NCI-H1930 (cell line): ENCODE results near the gene RIMBP3B.
"Not testable (repeated sequence)": the region's sequence is repeated elsewhere in the genome, so short reads cannot be mapped to it uniquely, and the experiment has no call there.

Experiments
- DNase-seq, 2 experiments: peaks; one replicate each; lab custom pipeline; 2025; lab: John Stamatoyannopoulos, UW

Gene RIMBP3B

DNA sequence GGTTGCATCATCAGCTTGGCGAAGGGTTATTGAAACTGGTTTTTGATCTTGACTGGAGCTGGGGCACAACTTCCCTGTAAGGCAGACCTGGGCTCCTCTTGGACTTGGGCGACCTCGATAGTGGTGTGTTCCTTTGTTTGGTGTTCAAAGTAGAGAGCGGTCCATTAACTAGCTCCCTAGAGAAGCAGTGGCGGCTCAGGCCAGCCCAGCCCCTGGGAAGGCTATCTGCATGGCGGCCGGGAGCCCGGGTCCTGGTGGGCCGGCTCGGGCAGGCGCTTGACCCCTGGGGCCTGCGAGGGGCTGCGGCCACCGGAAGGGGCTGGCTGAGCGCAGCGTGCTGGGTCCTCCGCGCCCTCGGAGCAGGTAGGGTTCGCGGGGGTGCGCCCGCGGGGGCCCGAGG, 32.8 kb downstream of the RIMBP3B start:
- not testable (repeated sequence) for DNase-seq

DNA sequence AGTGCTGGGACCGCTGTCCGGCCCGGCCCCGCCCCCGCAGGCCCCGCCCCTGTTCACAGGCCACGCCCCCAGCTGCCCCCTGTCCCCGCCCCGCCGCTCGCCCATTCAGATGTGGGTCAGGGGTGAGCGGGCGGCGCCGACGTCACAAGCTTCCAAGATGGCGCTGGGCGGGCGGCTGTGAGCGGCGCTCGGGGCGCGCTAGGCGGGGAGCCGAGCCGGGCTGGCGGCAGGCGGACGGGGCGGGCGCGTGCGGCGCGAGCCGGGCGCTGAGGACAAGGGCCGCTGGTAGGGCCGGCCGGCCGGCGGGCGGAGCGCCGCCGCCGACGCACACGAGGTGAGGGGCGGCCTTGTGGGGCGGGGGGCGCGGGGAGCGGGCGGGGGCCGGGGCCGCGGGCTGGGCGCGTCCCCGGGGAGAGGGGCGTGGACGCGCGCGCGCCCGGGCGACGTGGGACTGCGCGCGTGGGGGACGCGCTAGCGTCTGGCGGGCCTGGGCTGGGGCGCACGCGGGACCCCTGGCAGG, 33.7 kb downstream of the RIMBP3B start, which contains the start of gene HIC2:
HIC2 (plus strand) TSS at position 145 of the 520 bp plus-strand sequence. CDS start 25,461 bp downstream, outside the sequence.
- DNase-seq, result not testable (repeated sequence)

DNA sequence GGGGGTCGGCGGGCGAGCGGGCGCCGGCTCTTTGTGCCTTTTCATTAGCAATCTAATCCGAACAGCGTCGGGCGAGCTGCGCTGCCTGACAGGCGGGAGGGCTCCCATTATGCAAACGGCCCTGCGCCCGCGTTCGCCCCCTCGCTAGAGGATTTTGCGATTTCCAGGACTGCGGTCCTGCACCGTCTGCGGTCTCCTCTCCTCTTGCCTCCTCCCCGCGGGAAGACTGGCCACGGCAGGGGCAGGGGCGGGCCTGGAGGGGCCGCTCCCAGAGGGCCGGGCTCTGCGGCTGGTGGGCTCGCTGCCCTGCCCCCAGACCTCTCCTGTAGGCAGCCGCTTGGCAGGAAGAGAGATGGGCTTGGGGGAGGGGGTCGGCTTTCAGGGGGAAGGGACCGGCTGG, 34.3 kb downstream of the RIMBP3B start:
- not testable (repeated sequence) for DNase-seq

DNA sequence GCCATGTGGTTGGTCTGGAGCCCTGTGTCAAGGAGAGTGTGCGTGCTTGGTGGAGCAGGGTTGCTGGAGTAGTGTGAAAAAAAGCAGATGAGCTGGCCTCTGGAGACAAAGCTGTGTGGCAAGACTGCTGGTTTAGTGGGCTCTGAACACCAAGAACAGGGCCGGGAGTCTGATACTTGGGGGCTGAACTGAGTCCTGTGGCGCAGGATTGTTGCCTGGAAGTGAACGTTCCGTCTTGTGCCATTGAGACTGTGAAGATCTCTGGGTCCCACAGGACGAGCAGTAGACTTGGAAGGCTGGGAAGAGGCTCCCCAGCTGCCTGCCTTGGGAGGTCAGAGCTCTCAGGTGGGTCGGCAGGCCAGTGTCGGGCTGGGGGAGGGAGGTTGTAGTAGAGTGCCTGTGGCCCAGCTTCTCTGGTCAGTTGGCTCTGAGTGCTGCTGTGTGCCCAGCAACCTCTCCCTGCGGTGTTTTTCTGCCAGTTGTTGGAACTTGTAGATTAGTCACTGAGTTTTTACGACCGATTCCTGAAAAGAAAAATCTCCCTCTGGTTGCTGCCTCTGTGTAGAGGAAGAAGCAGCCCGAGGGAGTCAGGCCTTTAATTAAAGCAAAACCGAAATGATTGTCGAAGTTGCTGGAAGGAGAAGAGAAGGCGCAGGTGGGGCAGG, 35.6 kb downstream of the RIMBP3B start:
- not testable (repeated sequence) for DNase-seq

DNA sequence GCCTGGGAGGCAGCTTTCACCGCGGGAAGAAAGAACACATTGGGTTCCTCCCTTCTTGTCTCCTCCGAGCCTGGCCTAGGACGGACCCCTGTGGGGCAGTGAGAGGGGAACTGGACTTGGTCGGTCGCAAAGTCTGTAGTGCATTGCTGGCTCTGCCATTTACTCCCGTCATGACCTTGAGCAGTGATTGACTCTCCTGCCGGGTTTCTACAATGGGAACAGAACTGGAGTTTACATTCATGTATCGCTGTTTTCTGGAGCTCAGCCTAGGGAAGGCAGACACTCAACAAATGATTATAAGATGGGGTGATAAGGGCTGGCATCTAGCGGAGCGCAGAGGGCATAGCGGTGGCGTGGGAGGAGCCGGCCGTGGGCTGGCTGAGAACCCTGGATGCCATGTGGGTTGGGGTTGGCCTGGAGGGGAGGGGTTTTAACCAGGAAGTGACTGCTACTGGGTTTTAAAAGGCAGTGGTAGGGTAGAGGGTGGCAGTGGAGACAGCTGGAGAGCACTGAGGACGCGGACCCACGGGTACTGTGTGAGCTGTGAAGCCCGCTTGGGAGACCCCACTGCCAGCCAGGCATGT, 36.7 kb downstream of the RIMBP3B start:
- DNase-seq, result not testable (repeated sequence)

DNA sequence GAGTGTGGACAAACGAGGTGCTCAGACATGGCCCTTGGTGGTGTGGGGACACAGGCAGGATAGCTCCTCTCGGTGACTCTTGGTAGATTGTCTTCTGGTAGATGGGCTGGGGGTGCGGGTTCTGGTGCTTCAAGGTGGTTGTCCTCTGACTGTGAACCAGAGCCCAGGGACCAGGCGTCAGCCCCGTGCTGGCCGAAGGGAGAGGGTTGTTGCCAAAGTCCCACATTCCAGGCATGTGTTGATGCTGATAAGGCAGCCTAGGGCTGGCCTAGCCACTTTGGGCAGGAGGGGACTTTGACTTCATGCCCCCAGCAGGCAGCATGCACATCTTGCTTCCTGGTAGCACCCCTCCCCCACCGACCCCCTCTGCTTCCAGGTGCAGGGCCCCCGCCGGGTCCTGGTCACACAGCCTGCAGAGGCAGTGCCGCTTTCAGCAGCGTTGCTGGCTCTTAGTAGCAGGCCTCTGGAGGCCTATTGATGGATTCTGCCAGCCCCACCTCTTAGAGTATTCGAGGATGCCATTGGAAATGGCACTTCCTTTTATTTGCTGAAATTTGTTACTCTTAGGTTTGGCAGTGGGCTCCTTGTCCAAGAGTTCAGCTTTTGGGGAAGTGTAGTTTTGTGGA, 40.6 kb downstream of the RIMBP3B start:
- DNase-seq, result not testable (repeated sequence)

DNA sequence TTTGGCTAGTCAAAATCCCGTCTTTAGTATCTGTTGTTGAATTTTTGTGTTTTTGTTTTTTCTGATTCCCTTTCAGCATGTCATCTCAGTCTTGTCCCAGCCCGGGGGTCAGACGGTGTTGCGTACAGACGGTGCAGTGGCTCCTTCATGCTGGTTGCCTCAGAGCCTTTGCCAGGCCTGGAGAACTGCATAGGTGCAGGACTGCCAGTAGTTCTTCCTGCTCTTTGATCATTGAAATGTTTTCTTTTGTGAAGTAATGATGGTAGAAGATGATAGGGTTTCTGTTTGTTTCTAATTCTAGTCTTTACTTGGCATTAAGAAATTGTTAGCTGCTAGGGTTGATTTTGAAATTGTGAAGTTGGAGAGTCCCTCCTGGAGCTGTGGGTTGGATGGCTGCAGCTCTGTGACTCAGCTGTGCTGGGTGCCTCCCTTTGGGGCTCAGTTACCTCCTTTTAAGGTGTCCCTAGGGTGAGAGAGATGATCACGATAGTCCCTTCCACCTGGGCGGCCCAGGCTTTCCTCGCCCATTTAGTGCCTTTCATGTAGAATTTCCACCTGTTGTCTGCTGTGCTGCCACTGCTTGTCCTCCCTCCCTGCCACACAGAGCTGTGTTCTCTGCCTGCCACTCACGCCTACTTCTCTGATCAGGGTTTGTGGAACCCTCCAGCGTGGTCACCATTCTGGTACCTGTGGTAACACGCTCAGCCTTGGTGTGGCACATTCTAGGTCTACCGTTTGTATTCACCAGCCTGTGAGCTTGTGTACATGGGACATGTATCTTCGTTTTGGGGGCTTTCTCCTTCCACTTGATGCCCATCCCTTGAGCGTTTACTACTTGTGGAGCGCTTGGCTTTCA, 51.1 kb downstream of the RIMBP3B start:
- DNase-seq, result not testable (repeated sequence)

DNA sequence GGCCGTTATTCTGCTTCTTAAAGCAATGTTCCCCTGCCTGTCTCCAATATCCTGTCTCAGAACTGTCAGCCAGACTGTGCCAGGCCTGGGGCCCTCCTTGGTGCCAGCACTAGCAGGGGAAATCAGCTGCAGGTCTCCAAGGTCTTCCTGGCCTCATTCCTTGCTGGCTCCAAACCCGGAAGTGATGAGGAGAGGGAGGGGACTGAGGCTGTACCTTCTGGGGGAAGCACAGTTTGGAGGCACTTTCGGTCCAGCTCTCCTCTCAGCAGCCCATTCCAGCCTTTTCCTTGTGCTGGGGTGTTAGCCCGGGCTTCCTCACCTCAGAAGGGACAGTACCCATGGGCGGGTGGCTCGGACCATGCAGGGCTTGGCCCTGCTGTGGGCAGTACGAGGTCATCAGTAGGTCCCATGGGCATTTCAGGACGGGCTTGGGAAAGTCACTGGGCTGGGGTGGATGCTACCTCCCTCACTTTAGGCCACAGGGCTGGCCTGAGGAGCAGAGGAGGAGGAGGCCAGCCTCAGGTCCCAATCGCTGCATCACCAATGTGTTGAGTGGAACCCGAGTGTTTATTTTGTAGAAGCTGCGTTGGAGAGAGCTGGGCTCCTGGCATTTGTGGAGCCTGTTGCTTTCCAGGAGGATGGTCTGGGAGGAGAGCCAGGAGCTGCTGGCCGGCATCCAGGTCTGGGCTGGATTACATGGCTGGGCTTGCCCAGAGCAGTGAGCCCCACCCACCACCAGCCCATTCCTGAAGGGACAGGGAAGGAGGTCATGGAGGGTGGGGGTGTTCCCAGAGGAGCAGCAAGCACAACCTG, 52.7 kb downstream of the RIMBP3B start:
- not testable (repeated sequence) for DNase-seq

DNA sequence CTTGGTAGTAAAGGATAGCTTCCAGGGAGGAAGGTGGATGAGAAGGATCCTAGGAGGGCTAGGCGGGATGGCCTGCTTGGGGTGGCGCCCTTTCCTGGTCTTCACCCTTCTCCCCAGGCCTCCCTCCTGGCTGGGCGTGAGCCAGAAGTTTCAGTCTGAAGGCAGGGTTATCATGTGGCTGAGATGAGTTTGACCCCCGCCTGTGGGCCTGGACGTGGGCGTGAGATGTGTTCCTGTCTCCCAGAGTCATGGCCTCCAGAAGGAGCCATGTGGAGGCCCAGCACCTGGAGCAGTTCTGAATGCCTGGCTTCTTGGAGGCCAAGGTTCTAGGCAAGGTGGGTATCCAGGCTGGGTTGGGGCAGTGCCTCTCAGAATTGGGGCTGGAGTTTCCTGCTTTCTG, 54.5 kb downstream of the RIMBP3B start:
- not testable (repeated sequence) for DNase-seq
